Effector CD4-positive, alpha-beta T cell (primary cell): Measurements from ENCODE around the gene ZFYVE27.

ENCODE experiments used
- DNase-seq: peaks from one replicate; pipeline ENCODE4 v3.0.0-alpha.2; 2020

Gene ZFYVE27

DNA sequence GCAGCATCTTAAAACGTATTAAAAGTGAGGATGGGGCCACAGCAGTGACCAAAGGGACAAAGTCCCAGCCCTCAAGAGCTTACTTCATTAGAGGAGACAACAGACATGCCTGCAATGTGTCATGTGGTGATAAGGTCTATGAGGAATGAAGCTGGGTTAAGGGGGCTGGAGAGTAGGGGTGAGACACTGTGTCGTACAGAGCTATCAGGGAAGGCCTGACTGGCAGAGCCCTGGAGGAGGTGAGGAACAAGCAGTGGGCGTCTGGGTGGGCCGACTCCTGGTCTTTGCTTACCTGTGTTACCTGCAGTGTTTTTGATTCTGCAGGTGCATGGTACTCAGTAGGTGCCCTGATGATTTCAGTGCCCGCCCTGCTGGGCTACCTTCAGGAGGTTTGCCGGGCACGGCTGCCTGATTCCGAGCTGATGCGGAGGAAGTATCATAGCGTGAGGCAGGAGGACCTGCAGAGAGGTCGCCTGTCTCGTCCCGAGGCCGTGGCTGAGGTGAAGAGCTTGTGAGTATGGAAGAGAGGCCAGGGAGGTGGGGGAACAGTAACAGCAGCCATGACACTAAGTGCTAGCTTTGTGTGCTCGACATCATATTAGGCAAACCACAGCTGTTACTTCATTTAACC lies 7.6 kb downstream of the ZFYVE27 start:
- DNase-seq = no peak

DNA sequence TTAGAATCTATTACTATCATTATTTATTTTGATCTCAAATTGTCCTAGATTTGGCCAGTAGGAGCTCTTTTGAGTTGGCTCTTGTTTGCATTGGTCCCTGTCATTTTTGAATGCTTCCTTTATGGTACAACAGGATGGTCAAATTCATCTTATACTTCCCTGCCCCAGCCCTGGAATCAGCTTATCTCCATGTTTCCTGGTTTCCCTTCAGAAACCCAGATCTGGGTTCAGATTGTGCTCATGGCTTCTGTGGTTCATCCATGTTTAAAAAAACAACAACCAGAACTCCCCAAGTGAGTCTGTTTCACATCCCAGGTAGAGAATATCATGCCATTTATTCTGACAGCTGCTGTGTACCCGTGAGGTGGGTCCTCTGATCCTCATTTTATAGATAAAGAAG lies 10.6 kb downstream of the ZFYVE27 start:
- no peak for DNase-seq

DNA sequence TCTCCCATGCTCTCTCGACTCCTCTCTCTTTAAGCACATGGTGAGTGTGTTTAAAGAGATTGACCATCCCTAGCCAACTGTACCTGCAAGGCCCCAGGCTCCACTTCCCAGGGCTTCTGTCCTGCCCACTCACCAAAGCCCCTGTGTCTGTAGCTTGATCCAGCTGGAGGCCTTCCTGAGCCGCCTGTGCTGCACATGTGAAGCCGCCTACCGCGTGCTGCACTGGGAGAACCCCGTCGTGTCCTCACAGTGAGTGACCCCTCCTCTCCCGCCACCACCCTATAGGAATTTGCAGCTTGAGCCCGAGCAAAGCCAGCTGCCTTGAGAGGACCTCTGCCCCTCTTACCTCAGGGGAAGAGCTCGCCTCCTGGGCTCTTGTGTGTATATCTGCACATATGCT lies 11.2 kb downstream of the ZFYVE27 start:
- no peak for DNase-seq

DNA sequence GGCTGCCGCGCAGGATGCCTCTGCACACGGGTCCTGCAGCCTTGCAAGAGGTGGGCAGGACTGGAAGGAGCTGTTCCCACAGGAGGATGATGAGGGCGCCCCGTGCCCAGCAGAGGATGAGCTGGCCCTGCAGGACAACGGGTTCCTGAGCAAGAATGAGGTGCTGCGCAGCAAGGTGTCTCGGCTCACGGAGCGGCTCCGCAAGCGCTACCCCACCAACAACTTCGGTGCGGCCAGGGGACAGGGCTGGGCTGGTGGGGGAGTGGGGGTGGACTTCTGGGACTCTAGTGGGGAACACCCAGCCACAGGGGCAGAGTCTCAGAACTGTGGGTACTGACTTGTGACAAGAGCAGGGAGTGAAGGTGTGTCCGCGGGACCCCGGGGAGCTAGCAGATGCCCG lies 16.0 kb downstream of the ZFYVE27 start:
- DNase-seq = no peak

DNA sequence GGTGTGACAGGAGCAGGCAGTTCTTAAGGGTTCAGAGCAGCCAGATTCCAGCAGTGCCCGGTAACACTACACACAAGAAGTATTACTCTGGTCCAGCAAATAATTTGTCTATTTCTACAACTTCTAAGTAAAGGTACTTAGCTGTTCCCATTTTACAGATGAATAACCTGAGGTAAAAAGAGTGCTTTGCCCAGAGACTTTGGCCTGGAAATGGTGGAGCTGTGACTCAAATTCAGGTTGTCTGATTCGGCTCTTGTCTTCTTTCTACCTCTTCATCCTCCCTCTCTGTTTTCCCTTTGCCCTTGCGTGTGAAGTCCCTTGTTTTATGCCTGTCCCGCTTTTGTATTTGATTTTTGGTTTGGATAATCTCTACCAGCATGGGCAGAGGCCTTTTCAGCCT lies 17.8 kb downstream of the ZFYVE27 start:
- no peak for DNase-seq

DNA sequence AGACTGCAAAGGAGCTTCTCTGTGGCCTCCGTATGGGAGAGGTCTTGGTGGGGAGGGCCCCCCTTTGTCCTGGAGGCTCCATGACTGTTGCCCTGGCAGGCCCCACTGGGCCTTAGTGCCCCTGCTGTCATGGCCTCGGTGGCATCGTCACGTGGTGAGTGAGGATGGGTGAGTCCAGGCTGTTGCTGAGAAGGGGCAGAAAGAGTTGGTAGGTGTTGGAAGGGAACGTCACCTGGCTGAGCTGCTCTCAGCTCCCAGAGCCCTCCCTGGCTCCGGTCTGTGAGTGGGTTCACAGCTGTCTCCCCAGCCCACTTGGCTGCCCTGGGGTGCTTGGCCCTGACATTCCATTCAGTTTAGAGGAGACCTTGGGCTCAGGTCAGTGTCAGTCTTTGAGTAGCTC lies 18.8 kb downstream of the ZFYVE27 start:
- DNase-seq = no peak

DNA sequence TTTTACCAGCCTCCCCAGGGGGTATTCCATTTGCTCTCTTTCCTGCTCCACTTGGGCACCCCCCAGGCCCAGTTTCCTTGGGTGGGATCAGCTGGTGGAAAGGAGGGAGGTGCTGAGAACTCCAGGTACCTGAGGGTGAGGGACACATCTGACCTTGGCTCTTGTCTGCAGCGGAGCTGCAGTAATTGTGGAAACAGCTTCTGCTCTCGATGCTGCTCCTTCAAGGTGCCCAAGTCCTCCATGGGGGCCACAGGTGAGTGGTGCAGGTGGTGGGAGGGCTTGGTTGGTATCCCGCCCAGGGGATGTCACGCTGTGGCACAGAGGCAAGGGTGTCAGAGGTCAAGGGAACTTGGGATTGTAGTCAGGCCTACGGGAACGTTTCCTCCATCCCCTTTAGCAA lies 20.5 kb downstream of the ZFYVE27 start:
- DNase-seq = no peak

DNA sequence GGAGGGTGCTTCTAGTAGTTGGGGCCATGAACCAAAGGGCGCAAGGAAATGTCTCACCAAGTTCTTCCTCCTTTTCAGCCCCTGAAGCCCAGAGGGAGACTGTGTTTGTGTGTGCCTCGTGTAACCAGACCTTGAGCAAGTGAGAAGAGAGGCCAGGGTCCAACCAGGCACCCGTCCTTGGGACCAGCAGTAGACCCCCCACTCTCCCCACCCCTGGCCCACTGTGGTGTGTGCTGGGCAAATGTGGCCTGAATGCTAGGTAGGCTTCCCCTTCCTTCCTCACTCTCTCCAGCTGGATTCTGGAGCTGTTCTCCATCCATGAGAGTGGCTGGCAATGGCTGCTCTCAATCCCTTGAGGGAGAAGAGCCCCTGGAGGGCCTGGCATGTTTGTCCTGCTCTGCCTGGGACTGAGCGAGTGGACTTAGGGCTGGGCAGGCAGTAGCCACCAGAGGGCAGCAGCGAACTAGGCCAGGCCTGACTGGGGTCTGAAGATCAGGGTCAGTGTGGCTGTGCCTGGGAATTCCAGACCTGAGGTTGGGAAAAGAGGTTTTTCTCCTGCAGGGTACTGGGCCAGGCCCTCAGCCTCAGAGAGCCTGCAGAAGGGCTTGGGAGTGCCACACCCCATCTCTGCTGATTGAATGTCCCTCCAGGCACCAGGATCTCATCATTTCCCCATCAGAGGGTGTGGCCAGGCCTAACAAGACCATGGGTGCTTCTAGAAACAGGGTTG lies 22.4 kb downstream of the ZFYVE27 start:
- DNase-seq = peak; percentile 20

DNA sequence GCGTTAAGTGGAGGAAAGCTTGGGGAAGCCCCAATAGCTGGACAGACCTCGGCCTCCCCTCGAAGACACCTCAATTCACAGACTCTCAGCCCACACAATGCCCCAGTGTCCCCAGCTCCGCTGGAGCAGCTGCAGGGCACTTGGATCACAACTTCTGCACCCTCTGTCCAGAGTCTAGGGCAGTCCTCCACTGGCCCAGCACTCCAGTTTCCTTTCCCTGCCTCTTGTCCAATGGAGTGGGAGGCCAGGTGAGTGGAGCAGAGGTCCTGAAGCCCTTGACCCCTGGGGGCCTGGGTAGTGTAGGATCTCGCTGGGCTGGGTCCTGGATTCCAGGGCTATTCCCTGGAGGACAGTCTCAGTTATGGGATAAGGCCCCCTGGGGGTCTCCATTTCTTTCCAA lies 23.0 kb downstream of the ZFYVE27 start:
- no peak for DNase-seq

DNA sequence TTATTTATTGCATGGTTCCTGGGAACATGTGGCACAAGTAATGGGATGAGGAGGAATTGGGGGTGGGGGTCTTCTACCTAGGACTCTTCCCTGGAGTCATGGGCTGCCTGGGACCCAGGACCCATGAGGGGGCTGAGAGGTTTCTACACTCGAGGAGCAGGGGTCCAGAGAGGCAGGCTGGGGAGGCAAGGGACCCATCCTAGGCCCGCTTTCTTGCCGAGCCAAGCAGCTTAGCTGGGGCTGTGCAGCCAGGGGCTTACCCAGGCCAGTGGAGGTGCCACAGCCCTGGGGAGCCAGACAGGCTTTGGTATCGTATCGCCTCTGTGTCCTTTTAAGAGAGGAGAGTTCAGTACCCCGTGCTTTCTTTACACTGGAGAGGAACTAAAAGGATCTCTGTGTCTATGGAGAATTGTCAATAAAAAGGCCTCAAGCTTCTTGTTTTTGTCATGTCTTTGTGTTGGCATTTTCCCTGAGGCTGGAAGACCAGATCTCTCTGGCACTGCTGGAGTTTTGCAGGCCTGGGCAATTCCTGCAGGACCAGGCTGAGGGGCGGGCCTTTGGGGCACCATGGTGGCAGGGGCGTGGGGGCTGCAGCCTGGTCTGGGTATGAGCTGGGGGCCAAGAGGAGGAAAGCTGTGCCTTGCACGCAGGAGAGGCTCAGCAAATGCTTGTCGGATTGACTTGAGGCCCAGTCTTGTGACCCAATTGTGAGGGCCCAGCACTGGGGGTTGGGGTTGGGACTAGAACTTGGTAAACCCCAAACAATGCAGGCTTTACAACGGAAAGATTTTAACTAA lies 23.7 kb downstream of the ZFYVE27 start:
- DNase-seq = no peak

DNA sequence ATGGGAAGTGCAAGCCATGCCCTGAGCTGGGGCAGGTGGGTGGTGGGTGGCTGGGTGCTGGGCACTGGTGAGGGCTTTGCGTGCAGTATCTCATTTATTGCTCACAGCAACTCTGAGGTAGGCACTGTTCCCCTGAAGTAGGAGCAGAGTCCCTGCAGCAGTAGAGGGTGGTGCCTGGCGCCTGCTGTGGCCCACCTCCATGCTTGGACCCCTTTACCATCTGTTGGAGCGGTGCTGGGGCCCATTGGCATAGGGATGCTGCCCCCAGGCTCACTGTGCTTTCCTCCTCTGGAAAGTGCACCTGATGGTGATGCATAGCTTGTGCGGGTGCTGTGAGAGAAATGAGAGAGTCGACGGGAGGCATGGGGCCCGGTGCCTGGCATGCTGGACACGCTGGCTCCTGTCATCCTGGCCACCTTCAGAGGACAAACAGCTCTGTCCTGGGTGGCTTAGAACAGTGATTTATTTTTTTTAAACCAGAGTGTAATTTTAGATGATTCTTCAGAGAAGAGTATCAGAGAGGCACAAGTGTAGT lies 24.5 kb downstream of the ZFYVE27 start:
- DNase-seq = no peak

DNA sequence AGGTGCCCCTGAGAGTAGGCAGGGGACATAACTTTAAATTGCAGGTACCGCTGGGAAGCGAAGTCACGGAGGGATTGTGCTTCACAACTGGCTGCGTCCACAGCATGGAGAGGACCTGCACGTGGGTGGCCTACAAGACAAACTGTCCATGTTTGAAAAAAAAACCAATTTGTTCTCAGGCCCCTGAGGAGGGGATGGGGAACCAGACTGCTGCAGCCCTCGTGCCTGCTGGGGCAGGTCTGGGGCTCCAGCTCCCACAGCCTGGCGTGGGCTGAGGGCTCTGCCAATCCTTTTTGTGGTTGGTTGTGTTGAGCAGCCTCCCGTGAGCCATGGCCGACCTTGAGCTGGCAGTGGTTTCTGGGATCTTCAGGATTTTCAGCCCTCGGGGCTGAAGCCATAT lies 25.1 kb downstream of the ZFYVE27 start:
- DNase-seq = no peak

DNA sequence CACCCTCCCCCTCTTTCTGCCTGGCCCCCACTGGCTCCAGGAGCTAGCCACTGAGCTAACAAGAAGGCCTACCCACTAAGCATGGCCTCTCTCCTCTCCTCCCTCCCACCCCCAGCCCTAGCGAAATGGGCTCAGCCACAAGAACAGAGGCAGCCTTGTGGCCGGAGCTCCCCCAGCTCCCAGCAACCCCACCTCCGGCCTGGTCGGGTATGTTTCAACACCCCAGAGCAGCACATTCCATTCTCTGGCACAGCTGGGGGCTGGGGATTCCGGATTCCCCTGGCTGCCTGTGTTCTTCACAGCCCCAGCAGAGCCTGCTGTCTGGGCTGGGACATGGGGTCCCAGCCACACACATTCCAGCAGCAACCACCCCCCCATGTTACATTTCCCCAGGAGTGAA lies 25.9 kb downstream of the ZFYVE27 start:
- no peak for DNase-seq

DNA sequence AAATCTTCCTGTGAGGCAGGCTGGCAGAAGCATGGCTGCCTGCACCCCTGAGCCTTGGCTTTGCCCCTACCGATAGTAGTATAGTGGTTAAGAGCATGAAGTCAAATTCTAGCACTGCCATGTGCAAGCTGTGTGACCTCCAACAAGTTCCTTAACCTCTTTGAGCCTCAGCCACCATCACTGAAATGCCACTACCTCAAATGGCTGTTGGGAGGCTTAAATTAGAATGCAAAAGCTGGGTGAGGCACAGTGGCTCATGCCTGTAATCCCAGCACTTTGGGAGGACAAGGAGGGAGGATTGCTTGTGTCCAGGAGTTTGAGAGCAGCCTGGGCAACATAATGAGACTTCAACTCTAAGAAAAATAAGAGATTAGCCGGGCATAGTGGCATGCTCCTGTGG lies 26.5 kb downstream of the ZFYVE27 start:
- DNase-seq = no peak

DNA sequence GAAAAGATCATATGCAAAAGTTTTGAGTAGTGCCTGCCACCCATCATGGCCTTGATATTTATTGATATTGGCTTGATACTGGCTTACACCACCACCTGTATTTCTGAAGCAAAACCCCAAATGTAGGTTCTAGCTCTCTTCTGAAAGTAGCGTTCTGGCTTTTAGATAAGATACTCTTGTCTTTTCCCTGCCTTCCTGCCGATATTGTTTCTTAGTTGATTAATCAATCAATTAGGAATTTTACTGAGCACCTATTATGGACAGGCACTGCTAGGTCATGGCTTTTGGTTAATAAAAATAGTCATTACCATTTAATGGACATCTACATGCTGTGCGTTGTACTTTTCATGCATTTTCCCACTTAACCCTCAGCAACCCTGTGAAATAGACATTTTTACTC lies 27.0 kb downstream of the ZFYVE27 start:
- DNase-seq = no peak

DNA sequence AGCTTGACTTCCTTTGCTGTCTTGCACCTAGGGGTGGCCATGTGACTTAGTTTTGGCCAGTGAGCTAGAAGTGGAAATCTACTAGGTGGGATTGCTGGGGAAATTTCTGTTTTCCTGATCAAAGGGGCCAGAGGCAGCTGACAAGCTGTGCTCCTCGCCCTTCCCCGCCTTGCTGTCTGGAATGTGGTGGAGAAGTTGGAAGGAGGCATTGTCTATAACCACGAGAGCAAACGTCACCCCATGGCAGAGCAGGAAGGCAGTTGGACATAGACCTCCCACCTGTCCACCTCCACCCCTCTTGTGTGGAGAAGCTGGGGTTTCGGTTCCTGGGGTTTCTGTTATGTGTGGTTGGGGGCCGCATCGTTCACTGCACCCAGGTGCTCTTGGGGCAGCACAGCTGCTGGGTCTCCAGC lies 27.6 kb downstream of the ZFYVE27 start:
- no peak for DNase-seq

DNA sequence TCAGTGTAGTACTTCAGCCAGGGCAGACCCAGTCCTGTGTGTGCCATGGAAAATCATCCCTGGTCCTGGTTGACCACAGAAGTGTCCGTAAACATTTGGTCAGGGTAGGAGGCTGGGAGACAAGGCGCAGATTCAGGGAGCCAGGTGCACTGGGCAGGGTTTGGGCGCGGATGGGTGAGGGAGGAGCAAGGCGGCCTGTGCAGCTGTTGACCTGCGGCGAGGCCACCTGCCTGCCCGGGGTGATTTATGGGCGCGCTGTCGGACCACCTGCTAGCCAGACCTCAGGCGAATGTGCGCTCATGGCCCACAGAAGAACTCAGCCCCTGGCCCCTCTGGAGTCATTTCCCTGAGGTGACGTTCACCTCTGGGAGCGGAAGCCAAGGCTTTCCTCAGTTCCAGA lies 28.3 kb downstream of the ZFYVE27 start:
- no peak for DNase-seq

DNA sequence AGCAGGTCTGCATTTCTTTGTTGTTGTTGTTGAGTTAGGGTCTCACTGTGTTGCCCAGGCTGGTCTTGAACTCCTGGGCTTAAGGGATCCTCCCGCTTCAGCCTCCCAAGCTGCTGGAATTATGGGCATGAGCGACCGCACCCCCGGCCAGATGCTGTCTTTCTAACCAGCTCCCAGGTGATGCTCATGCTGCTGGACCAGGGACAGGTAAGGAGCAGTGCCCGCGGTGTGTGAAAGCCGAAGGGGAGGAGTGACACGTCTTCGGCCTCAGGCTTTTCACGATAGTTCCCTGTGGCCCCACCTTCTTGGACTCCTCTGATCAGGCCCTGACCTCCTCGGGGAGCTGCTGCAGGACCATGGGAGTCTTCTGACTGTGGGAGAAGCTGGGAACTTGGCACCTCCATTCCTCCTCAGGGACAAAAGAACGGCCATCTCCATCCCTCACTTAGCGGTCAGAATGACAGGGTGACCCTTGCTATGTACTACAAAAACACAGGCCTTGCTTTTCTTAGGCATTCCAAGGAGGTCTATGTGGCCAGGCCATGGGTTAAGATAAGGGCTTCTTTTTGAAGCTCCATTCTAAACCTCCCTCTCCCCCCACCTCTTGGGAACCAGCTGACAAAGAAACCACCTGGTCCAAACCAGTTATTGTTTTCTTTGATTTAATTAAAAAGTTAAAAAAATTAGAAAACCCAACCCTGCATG lies 29.3 kb downstream of the ZFYVE27 start:
- DNase-seq = no peak

DNA sequence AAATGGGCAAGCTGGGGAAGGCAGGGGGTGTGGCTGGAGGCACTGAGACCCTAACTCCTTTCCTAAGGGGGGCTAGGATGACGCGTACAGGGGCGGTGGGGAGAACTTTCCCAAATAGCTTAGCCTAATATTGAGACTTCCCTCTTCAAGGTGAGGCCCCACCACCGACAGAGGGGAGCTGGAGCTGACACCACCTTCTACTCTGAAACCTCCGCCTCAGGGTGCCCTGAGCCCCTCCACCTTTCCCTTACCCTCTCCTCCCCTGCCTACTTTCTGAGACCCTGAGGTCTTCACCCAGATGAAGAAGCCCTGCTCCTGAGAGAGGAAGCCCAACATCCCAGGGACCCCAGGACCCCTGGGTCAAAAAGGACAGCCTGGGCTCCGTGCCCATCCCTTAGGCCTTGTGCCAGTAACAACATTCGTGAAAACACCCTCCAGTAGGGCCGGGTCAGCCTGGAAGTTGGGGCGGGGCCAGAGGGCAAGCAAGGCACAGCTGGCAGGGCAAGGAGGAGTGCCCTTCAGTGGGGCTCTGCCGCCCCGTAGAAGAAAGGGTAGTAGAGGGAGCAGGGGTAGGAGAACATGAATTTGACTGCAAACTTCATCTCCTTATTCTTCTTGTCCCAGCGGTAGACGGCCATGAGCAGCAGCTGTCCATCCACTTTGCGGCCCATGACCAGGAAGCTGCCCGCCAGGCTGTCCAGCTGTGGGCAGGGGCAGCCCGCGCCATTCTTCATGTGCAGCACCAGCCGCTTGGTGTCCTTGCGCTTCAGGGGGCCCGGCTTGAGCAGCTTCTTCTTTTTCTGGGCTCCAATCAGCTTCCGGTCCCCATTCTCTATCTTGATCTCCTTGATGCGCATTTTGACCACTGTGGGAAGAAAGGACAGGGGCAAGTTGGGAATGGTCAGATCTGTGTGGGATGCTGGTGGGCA lies 30.3 kb downstream of the ZFYVE27 start:
- DNase-seq = no peak

DNA sequence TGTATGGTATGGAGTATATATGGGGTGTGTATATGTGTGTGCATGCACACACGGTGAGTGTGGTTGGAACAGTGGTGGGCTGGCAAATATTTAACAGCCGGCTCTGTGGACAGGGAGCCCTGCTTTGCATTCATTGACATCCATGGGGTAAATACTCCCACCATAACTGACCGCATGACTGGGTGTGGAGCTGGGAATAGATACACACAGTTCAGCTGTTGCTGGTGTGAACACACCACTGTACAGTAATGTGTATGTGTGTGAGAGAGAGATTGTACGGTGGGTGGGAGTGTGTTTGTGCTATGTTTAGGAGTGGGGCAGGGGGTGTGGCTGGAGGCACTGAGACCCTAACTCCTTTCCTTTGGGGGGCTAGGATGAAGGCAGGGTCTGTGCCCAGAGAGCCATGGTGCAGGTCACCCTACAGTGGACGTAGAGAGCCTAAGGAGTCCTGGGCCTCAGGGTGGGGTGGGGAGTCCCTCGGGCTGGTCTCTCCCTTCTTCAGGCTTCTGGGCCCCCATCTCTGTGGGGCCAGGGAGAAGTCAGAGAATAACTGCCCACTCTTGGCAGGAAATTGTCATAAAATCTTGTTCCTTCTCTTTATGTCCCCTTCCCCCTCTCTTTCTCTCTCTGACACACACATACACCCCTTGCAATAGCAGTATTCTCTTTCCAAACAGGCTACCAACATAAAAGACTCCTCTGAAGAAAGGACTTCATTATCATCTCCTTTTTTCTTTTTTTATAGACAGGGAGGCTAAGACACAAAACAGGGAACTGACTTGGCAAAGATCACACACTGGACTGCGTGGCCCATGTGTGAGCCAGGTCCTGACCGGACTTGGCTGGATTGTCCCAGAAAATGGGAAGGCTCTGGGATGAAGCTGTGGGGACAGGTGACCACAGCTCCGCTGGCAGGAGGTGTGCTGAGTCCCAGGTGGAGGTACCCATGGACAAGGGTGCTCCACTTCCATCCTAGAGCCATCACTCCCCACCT lies 31.7 kb downstream of the ZFYVE27 start:
- DNase-seq = no peak

DNA sequence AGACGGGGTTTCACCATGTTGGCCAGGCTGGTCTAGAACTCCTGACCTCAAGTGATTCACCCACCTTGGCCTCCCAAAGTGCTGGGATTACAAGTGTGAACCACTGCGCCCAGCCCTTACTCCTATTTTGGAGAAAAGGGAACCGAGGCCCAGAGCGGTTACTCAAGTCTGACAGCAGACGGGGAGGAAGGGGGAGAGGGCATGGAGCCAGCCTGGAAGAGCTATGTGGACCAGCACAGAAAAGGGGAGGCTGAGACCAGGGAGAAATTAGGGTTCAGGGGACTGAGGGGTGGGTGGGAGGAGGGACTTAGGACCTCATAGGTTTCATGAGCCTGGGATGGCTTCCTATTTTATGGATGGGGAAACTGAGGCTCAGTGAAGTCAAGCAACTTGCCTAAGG lies 33.3 kb downstream of the ZFYVE27 start:
- no peak for DNase-seq
